ENCODE results near the gene CAPZB.

GRCh38 chr1:19476450-19477190 lies 8.7 kb downstream of the CAPZB start:
- TF ChIP-seq POLR2AphosphoS5 (IDR thresholded peaks at IDR 0.05; ENCODE audit: low read depth, low read length), result no peak
- TF ChIP-seq POU2F2 (IDR thresholded peaks at IDR 0.05; ENCODE audit: low read depth, low read length), result no peak
